Mammary epithelial cell (primary cell): Measurements from ENCODE around the gene UBE4B.

Experiments used
- EZH2 ChIP-seq: IDR thresholded peaks from 2 replicates; pipeline ENCODE4 v1.6.1; 2012; ENCODE audit warnings: low read length, inconsistent platforms, borderline replicate concordance
- TF ChIP-seq, protein P1 (sequence below), 2 donors: IDR thresholded peaks in 1 of 2; conservative IDR thresholded peaks in 1 of 2; 2 replicates each; pipeline ENCODE4 v1.5.1; 2011 to 2012; ENCODE audit warnings: inconsistent platforms in 2 of 2, low read length in 2 of 2, mild to moderate bottlenecking in 2 of 2, control low read depth in 1 of 2, low read depth in 1 of 2; ENCODE audit not compliant: insufficient read depth in 1 of 2; ENCODE audit errors: extremely low read depth in 1 of 2

DNA sequence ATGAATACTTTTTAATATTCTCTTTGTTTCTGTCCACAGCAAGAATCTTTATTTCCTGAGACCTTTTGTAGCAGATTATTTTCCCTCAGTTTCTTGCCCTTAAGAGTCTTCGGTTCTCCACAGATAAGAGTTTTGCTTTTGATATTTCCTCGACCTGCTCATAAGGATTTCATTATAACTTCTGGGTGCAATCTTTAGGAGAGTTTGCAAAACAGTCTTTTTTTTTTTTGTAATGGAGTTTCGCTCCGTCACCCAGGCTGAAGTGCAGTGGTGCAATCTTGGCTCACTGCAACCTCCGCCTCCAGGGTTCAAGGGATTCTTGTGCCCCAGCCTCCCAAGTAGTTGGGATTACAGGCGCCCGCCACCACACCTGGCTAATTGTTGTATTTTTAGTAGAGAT is 10.1 kb upstream of the UBE4B start:
- TF ChIP-seq, protein P1, sequence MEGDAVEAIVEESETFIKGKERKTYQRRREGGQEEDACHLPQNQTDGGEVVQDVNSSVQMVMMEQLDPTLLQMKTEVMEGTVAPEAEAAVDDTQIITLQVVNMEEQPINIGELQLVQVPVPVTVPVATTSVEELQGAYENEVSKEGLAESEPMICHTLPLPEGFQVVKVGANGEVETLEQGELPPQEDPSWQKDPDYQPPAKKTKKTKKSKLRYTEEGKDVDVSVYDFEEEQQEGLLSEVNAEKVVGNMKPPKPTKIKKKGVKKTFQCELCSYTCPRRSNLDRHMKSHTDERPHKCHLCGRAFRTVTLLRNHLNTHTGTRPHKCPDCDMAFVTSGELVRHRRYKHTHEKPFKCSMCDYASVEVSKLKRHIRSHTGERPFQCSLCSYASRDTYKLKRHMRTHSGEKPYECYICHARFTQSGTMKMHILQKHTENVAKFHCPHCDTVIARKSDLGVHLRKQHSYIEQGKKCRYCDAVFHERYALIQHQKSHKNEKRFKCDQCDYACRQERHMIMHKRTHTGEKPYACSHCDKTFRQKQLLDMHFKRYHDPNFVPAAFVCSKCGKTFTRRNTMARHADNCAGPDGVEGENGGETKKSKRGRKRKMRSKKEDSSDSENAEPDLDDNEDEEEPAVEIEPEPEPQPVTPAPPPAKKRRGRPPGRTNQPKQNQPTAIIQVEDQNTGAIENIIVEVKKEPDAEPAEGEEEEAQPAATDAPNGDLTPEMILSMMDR (conservative IDR thresholded peaks at IDR 0.05 in 1 of 2, IDR thresholded peaks at IDR 0.05 in 1 of 2; ENCODE audit: extremely low read depth in 1 of 2, insufficient read depth in 1 of 2, low read depth in 1 of 2, low read length in 2 of 2), result no peak
- no peak for TF ChIP-seq EZH2
